RWPE2 (cell line): Measurements from ENCODE around the gene UTRN.

Experiments
- ATAC-seq: fragments of 200-7000 bp; cut with Tn5 transposase; 3 replicates; pipeline ENCODE4 v1.9.1; 2021; ENCODE audit warnings: low read depth
- DNase-seq: peaks from one replicate; pipeline ENCODE4 v3.0.0-alpha.2; 2020; ENCODE audit warnings: low spot score
- H3K27ac ChIP-seq: fragments of 450-650 bp; 2 replicates; pipeline ENCODE4 v1.5.1; 2017; ENCODE audit warnings: mild to moderate bottlenecking; ENCODE audit not compliant: poor library complexity, severe bottlenecking
- H3K27me3 ChIP-seq: fragments of 250-450 bp; sonication (Bioruptor Pico); 2 replicates; pipeline ENCODE4 v1.5.1; 2021; ENCODE audit warnings: mild to moderate bottlenecking, moderate library complexity; ENCODE audit not compliant: insufficient read depth, poor library complexity, severe bottlenecking
- H3K36me3 ChIP-seq: fragments of 250-450 bp; sonication (Bioruptor Pico); 2 replicates; pipeline ENCODE4 v1.5.1; 2020; ENCODE audit warnings: low read depth, mild to moderate bottlenecking, moderate library complexity
- H3K4me1 ChIP-seq: fragments of 250-450 bp; sonication (Bioruptor Pico); 2 replicates; pipeline ENCODE4 v1.5.1; 2021; ENCODE audit warnings: mild to moderate bottlenecking, moderate library complexity; ENCODE audit not compliant: insufficient read depth, poor library complexity, severe bottlenecking
- H3K4me3 ChIP-seq: fragments of 250-450 bp; sonication (Bioruptor Pico); 2 replicates; pipeline ENCODE4 v1.5.1; 2021; ENCODE audit warnings: mild to moderate bottlenecking, moderate library complexity; ENCODE audit not compliant: severe bottlenecking
- H3K9me3 ChIP-seq: fragments of 250-450 bp; sonication (Bioruptor Pico); 2 replicates; pipeline ENCODE4 v1.5.1; 2021; ENCODE audit warnings: mild to moderate bottlenecking, moderate library complexity; ENCODE audit not compliant: severe bottlenecking
- TF ChIP-seq, protein P1 (sequence below): fragments of 450-650 bp; IDR thresholded peaks from one replicate; pipeline ENCODE4 v1.5.1; 2017; ENCODE audit warnings: mild to moderate bottlenecking, moderate library complexity; ENCODE audit not compliant: poor library complexity, severe bottlenecking

UTRN gene

DNA sequence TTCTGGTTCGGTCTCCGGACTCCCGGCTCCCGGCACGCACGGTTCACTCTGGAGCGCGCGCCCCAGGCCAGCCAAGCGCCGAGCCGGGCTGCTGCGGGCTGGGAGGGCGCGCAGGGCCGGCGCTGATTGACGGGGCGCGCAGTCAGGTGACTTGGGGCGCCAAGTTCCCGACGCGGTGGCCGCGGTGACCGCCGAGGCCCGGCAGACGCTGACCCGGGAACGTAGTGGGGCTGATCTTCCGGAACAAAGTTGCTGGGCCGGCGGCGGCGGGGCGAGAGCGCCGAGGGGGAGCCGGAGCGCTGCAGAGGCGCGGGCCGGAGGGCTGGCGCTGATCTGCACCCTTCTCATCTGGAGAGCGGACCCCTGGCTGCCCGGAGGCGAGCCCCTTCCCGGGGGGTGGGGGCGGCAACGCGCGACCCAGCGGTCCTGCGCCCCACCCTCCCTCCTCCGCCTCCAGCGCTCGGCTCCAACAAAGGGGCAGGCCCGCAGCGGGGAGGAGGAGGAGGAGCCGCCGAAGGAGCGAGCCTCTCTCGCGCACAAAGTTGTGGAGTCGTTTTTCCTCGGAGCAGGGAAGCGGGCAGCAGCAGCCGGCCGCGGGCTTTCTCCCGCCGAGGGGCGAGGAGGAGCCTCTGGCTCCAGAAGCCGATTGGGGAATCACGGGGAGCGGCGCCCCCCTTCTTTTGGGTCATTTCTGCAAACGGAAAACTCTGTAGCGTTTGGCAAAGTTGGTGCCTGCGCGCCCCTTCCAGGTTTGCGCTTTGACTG is at the start of gene UTRN:
TSS of gene UTRN (plus strand) at position 553 of the 765 bp plus-strand sequence. CDS start 6,494 bp downstream, outside the sequence.
- TF ChIP-seq, protein P1, sequence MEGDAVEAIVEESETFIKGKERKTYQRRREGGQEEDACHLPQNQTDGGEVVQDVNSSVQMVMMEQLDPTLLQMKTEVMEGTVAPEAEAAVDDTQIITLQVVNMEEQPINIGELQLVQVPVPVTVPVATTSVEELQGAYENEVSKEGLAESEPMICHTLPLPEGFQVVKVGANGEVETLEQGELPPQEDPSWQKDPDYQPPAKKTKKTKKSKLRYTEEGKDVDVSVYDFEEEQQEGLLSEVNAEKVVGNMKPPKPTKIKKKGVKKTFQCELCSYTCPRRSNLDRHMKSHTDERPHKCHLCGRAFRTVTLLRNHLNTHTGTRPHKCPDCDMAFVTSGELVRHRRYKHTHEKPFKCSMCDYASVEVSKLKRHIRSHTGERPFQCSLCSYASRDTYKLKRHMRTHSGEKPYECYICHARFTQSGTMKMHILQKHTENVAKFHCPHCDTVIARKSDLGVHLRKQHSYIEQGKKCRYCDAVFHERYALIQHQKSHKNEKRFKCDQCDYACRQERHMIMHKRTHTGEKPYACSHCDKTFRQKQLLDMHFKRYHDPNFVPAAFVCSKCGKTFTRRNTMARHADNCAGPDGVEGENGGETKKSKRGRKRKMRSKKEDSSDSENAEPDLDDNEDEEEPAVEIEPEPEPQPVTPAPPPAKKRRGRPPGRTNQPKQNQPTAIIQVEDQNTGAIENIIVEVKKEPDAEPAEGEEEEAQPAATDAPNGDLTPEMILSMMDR, result no peak
- Histone ChIP-seq H3K27me3 (no peaks in the 10 kb centered on the region), H3K9me3 (no peaks in the 10 kb centered on the region), H3K4me3 (peak within 1 kb of the TSS; percentile 74), H3K27ac (peak within 1 kb of the TSS; percentile 86), H3K36me3 (peaks cover 9% of the 10 kb centered on the region; the same call in 1 of the 2 replicates), H3K4me1 (peaks cover 4% of the 10 kb centered on the region)
- peak; percentile 70 for ATAC-seq
- DNase-seq, result peak; percentile 81

DNA sequence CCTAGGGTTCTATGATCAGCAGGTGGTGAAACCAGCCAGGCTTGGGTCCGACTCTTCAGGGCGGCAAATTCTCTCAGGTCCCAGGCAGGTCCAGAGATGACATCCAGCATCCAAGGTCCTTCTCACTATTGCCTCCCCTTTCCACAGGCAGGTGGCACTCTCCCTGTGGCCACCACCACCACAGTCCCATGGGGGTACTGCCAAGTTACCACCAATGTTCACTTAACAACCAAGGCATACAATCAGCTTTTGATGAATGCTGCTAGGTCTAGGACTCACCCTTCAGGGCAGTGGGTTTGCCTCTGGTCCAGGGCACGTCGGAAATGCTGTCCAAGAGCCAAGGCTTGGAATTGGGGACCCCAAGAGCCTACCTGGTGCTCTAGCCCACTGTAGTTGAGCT is 40.4 kb upstream of the UTRN start:
- no peaks in the 10 kb centered on the region for H3K36me3 ChIP-seq
- ATAC-seq (no peak), DNase-seq (no peak)
- TF ChIP-seq, protein P1, result no peak
- no peaks in the 10 kb centered on the region for H3K9me3 ChIP-seq
- no peaks in the 10 kb centered on the region for H3K4me1 ChIP-seq
- no peak overlapping the region for H3K4me3 ChIP-seq
- H3K27ac ChIP-seq, result no peak overlapping the region
- no peaks in the 10 kb centered on the region for H3K27me3 ChIP-seq

DNA sequence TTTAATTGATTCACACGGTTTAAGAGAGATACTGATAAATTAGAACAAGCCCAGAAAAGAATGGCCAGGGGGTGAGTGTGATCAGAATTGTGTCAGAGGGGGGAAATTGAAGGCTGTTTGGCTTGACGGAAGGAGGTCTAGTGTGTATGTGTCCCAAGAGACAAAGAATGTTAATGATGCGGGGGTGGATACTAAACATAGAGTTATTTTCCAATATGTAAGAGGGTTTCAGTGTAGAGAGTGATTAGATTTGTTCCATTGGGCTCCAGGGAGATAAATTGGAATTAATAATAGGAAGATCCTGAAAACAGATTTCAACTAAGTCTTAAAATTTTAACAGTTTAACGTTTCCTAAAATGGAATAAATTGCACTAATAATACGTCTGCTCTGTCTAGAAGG is 38.1 kb upstream of the UTRN start:
- ATAC-seq, result no peak
- Histone ChIP-seq H3K27ac (no peak overlapping the region), H3K4me3 (no peak overlapping the region), H3K9me3 (no peaks in the 10 kb centered on the region), H3K4me1 (no peaks in the 10 kb centered on the region), H3K27me3 (no peaks in the 10 kb centered on the region), H3K36me3 (no peaks in the 10 kb centered on the region)
- DNase-seq, result no peak
- TF ChIP-seq, protein P1, result no peak

DNA sequence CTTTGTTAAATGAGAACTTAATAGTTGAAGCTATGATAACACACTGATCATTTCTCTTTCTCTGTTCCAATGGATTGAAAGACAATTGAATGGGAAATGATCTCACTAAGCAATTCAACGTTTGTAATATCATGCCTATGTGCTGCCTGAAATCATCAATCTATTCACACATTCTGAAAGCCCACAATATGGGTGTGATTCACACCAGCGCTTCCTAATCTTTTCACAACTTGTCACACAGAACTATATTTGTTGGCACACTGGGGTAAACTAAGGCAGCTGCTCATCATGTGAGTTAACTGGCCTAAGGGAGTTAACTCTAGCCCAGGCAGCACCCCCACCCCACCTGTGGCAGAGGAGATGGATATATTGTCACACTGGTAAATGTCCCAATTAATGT is 37.1 kb upstream of the UTRN start:
- DNase-seq (no peak), ATAC-seq (no peak)
- Histone ChIP-seq H3K27me3 (no peaks in the 10 kb centered on the region), H3K27ac (no peak overlapping the region), H3K9me3 (no peaks in the 10 kb centered on the region), H3K4me3 (no peak overlapping the region), H3K36me3 (no peaks in the 10 kb centered on the region), H3K4me1 (no peaks in the 10 kb centered on the region)
- TF ChIP-seq, protein P1, result no peak

DNA sequence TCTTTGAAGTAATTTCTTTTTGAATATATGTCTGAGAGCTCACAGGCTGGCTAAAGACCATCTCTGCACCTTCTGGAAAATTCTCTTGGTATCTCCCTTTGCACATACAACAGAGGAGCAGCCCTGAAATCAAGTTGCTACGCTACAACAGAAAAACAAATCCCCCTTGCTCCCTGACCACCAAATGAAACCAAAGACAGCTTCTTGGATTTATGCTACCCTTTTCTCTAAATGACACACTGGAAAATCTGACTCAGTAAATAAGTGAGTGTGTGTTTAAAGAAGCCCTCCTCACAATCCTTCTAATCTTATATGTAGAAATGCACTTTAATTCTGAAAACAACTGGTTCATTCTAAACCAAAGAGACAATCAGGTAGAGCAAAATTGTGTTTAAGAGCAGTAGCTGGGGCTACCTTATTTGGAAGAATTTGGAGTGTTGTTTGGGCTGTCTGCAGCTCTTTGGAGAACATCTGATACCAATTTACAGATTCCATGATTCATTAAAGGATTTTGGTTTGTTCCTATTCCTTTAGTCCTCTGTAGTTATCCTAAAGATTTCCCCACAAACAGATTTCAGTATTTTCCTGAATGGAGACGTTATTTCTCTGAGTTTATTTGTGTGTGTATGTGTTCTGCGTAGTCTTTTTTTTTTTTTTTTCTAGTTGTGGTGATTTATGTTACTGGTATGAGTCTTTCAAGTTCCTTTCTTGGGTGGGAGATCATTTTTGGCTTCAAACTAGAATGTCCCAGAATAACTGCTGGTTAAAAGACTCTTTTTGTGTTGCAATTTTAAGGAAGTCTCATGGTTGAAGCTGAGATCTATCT is 36.4 kb upstream of the UTRN start:
- no peak overlapping the region for H3K4me3 ChIP-seq
- no peaks in the 10 kb centered on the region for H3K9me3 ChIP-seq
- ATAC-seq (no peak), DNase-seq (no peak)
- H3K27ac ChIP-seq, result no peak overlapping the region
- TF ChIP-seq, protein P1, result no peak
- H3K27me3 ChIP-seq, result no peaks in the 10 kb centered on the region
- H3K36me3 ChIP-seq, result no peaks in the 10 kb centered on the region
- H3K4me1 ChIP-seq, result no peaks in the 10 kb centered on the region
